GM08714 (cell line): ENCODE results near the gene COPS8.

ENCODE experiments used
- H3K4me3 ChIP-seq: fragments of 200-500 bp; sonication (Bioruptor generic); 2 replicates; pipeline ENCODE4 v1.5.1; 2014; ENCODE audit warnings: mild to moderate bottlenecking, low read length, inconsistent platforms
- ZNF274 ChIP-seq: IDR thresholded peaks from 2 replicates; pipeline ENCODE4 v1.6.1; 2012; ENCODE audit warnings: mild to moderate bottlenecking, low read depth, low read length

The COPS8 gene

DNA sequence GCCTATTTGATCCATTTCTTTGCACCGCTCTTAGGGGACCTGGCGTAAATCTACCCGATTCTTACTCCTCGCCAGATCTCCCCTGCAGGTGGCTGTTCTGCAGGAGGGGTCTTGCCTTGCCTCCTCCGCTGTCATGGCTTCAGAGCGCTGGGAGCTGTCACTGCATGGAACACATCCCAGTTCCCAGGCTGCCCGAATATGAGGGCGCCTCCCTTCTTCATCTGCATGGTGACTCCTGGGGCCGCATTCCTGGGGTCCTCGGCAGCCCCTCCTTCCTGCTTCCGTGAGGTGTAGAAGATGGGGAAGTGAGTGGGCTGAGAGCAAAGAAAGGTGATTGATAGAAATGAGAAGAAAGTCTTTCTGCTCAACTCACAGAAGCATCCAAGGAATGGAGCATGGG lies 27.3 kb upstream of the COPS8 start:
- TF ChIP-seq ZNF274, result no peak
- H3K4me3 ChIP-seq, result peak overlapping the region; percentile 45; the same call in 1 of the 2 replicates

DNA sequence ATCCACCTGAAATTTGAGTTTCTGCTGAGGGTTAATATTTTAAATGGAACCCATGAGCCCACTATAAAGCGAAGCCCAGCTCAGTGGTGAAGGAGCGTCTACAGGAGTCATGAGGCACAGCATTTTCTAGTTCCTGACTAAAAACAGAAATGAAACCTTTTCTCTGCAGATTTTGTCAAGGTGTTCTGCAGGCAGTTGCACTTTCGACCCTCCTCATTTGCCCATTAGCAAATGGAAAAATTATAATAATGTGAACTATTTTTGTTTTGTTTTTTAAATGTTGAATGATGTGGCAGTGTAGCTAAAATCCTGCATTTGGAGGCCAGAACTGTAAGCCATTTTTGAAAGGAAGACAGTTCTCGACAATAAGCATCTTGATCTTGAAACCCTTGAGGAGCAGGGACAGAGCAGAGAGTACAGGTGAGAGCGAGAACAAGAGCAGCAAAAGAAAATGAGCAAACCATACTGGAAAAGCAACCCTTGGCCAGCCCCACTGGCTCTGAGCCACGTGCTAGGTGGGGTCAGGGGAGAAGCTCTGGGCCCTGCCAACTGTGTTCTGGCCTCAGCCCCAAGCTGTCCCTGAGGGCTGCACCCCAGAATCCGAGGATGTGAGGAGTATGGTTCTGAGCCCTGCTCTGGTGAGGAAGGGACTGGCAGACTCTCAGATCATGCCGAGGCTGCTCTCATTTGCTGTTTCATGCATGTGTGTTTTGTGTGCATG lies 26.4 kb upstream of the COPS8 start:
- peak overlapping the region; percentile 45; the same call in 1 of the 2 replicates for H3K4me3 ChIP-seq
- TF ChIP-seq ZNF274, result no peak

DNA sequence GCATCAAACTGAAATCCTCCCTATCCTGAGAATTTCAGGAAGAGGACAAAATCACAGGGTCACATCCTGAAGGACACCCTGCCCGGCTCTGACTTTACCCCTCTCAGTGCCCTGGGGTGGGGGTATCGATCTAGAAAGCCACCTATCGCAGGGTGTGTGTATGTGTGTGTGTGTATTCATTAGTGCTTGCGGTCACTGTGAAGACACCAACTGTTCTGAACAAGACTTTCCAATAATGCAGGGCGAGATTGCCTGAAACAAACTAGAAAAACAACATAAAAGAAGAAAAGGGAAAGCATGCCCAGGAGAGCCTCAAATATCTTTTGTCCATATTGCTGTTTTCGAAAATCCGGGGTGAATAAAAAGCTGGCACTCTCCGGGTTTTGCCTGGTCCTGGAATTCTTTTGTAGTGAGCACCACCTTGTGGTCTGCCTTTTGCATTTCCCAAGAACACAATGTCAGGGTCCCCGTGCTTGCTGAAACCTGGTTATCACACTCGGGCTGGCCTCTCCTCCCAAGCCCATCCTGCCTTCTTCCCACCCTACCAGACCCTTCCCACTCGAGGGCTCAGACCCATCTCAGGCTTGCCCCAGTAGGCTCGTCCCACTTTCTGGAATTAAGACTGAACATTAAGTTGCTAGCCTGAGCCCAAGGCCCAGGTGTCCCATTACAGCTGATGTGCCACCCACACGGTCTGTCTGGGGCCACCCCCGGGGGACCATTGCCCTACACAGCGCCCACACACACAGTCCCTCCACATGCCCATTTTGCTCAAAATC lies 25.0 kb upstream of the COPS8 start:
- TF ChIP-seq ZNF274, result no peak
- H3K4me3 ChIP-seq, result no peak overlapping the region

DNA sequence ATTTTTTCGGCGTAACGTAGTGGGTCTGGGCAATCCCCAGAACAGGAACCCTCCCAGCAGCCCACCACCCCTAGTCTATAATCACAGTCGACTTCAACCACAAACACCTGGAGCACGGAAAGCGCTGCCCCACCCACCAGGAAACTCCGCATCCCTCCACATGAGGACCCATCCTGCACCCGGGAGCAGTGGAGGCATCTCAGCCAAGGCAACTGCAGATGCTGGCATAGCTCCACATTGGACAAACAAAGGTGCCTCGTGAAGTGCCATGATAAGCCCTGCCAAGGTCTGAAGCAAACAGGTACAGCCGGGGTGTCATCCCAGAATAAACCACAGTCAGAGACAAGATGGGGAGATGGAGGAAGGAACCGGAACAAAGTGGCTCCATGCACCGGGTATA lies 24.3 kb upstream of the COPS8 start:
- H3K4me3 ChIP-seq, result no peak overlapping the region
- no peak for TF ChIP-seq ZNF274

DNA sequence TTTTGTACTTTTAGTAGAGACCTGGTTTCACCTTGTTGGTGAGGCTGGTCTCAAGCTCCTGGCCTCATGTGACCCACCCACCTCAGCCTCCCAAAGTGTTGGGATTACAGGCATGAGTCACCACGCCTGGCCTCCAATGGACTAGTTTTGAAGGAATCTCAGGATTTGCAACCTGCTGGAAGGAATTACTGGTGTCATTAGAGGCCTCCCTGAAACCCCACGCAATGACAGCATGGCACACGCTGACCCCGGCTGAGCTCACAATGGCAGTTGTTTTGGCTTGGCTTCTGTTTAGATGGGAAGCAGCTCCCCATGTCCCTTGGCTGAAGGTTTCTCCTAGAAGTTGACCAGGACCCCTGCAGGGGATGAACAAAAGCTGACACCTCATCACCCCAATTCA lies 23.1 kb upstream of the COPS8 start:
- no peak overlapping the region for H3K4me3 ChIP-seq
- no peak for TF ChIP-seq ZNF274

DNA sequence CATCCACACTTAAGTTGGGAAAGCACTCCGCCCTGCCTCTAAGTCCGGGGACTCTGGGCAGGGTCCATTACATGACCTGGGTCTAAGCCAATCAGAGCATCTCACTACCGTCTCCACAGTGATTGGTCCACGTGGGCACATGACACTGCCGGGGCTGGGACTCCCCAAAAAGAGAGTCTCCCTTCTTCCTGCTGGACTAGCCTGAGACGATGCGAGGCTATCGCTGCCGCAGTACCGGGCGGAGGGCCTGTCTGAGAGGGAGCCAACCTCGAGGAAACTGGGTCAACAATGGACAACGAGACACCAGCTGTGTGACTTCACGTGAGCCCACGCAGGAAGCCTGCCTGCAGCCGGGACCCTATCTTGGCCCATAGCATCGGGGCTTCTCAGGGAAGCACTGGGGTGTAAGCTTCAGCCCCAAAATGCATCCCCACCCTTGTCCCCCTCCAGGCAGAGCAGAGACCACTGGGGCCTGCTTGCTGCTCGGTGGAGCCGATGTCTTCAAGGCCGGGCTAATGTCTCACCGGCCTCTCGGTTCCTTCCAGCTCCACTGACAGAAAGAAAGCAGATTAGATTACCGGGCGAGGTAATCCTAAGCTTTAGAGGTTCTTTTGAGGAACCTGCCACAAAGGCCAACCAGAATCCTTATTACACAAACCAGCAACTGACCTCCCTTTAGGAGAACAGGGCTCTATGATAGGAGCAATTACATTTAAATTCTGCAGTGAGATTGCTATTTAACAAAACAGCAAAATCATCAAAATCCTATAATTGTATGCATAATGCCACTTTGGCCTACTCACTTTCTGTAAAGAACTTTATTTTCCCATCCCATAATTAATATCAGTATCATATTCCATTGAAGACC lies 21.3 kb upstream of the COPS8 start:
- H3K4me3 ChIP-seq, result no peak overlapping the region
- TF ChIP-seq ZNF274, result no peak

DNA sequence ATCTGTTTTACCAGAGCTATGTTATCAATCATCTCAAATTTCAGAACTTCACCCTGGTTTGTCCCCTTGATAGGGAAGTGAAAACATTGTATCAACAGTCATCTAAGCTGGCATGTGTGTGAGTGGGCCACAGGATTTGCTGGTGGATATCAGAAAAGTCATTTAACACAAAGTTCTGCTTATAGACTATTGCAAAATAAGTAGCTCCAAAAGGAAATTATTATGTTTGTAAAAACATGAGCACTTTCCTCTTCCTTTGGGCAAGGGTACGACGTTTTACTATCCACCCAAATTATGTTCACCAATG lies 20.7 kb upstream of the COPS8 start:
- no peak for TF ChIP-seq ZNF274
- H3K4me3 ChIP-seq, result no peak overlapping the region

DNA sequence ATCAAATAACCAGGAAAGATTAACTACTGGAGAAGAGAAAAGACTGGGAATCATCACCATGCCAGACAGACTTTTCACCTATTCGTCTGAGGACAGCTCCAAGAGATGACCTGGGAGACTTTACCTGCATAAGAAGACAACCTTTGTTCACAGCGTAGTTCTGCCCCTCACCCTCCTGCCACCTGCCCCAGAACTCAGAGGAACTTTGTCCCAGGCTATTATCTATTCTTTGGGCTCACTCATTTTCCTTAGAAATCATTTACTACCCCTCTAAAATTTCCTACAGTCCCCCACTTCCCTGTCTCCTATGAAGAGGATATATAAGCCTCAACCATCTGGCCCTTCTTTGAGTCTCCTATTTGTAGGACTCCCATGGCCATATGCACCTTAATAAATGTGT lies 19.3 kb upstream of the COPS8 start:
- TF ChIP-seq ZNF274, result no peak
- H3K4me3 ChIP-seq, result no peak overlapping the region

DNA sequence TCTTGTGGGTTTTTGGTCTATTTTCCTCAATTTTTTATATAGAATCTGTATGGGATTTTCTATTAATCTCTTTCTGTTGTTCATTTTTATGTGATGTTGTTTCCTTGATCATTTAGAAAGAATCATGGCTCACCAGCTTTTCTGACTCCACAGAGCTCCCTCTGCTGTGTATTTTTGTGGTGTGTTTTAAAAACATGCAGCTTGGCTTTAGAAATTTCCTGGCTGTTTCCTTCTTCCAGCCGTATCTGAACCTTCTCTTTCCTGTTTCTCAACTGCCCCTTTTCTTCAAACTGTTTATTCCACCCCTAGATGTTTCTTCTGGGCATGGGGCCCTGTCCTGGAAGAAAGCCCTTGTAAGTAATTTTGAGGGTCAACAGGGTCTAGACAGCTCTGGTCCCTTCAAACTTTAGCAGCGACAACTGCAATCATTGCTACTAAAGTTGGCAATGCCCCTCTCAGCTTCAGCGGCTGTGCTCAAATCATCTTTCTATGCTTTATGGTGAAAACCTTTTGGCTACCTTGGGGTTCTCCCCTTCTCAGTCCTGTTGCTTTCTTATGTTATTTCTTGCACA lies 17.6 kb upstream of the COPS8 start:
- no peak overlapping the region for H3K4me3 ChIP-seq

DNA sequence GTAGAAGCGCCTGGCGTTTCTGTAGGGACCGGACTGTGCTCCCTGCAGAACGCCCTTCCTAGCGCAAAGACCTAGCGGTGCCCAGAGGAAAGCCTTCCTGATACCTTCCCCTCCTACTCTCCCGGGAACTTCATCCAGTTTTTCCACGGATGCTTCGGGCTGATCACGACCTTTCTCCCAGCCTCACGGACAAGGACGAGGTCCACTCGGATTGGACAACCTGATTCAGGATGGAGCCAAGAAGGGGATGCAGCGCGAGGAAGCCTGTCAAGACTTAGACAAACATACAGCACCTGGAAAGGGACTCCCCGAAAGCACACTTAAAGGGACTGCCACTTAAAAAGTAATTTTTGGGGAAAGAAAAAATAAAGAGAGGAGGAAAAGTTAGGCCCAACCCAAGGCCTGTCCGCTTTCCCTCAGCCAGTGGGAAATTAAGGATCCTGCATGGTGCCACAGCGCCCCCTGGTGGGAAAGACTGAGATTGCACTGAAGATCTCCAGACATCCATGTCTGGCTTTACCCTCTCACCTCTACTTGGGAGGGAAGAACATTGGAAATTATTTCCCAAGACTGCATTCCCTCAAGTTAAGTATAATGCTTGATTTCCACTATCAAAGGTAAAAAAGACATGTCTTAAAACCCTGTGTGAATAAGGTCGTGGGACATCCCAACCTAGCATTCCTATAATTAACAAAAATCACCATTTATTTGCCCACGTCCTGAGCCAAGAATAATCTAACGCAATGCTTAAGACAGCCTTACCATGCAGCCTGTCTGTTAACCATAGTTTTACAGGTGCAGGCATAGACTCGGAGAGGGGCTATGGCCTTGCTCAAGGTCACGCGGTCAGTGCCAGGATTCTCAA lies 13.4 kb upstream of the COPS8 start:
- H3K4me3 ChIP-seq, result no peak overlapping the region
- TF ChIP-seq ZNF274, result no peak

More for the DNA sequence above, 17.6 kb upstream of the COPS8 start:
- TF ChIP-seq ZNF274, result no peak

DNA sequence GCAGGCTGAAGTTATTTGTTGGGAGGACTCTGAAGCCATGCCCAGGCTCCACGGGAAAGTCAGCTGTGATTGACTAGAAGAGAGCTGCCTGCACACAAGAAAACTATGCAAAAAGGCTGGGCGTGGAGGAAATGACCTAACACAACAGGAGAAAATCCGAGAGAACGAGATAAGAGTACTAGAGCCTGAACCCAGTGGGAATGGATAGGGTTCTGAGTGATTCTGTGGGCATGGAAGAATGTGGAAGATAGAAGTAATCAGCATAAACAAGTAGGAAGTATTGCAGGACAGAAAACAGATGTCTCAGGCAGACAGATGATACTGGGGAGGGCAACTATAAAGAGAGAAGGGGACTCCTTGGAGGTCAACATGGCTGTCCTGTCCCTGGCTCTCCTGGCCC lies 12.1 kb upstream of the COPS8 start:
- H3K4me3 ChIP-seq, result no peak overlapping the region
- TF ChIP-seq ZNF274, result no peak

DNA sequence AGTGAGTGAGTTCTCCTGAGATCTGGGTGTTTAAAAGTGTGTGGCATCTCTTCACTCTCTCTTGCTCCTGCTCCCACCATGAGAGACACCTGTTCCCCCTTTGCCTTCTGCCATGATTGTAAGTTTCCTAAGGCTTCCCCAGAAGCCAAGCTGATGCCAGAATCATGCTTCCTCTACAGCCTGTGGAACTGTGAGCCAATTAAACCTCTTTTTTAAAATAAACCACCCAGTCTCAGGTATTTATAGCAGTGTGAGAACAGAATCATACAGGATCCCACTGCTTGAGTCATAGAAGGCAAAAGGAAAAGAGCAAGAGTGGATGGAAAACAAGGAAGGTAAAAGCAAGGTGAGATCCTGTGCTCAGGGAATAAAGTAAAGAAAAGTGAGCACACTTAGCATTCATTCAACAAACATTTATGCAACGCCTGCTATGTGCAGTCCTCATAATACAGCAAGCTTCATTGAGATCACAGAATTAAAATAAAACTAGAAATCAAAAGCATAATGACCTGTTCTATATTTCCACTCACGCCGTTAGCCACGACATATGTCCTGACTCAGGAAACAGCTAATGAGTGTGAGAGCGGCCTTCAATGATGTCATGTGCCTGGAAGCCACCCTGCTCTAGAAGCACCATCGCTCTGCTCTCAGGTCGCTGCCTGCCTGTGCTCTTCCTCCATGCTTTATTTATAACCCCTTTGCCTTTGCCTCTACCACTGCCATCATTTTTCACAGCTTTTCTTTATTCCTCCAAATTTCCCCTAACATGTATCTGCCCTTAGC lies 11.3 kb upstream of the COPS8 start:
- TF ChIP-seq ZNF274, result no peak
- no peak overlapping the region for H3K4me3 ChIP-seq
